ENCODE measurements around the gene OVCA2.

GRCh38 chr17:2008332-2009126, 33.3 kb upstream of the OVCA2 start:
- TF ChIP-seq, protein P1, sequence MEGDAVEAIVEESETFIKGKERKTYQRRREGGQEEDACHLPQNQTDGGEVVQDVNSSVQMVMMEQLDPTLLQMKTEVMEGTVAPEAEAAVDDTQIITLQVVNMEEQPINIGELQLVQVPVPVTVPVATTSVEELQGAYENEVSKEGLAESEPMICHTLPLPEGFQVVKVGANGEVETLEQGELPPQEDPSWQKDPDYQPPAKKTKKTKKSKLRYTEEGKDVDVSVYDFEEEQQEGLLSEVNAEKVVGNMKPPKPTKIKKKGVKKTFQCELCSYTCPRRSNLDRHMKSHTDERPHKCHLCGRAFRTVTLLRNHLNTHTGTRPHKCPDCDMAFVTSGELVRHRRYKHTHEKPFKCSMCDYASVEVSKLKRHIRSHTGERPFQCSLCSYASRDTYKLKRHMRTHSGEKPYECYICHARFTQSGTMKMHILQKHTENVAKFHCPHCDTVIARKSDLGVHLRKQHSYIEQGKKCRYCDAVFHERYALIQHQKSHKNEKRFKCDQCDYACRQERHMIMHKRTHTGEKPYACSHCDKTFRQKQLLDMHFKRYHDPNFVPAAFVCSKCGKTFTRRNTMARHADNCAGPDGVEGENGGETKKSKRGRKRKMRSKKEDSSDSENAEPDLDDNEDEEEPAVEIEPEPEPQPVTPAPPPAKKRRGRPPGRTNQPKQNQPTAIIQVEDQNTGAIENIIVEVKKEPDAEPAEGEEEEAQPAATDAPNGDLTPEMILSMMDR (IDR thresholded peaks at IDR 0.05), result no peak
- TF ChIP-seq, protein P2, sequence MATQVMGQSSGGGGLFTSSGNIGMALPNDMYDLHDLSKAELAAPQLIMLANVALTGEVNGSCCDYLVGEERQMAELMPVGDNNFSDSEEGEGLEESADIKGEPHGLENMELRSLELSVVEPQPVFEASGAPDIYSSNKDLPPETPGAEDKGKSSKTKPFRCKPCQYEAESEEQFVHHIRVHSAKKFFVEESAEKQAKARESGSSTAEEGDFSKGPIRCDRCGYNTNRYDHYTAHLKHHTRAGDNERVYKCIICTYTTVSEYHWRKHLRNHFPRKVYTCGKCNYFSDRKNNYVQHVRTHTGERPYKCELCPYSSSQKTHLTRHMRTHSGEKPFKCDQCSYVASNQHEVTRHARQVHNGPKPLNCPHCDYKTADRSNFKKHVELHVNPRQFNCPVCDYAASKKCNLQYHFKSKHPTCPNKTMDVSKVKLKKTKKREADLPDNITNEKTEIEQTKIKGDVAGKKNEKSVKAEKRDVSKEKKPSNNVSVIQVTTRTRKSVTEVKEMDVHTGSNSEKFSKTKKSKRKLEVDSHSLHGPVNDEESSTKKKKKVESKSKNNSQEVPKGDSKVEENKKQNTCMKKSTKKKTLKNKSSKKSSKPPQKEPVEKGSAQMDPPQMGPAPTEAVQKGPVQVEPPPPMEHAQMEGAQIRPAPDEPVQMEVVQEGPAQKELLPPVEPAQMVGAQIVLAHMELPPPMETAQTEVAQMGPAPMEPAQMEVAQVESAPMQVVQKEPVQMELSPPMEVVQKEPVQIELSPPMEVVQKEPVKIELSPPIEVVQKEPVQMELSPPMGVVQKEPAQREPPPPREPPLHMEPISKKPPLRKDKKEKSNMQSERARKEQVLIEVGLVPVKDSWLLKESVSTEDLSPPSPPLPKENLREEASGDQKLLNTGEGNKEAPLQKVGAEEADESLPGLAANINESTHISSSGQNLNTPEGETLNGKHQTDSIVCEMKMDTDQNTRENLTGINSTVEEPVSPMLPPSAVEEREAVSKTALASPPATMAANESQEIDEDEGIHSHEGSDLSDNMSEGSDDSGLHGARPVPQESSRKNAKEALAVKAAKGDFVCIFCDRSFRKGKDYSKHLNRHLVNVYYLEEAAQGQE (IDR thresholded peaks at IDR 0.05; ENCODE audit: low read depth, low read length), result no peak
- TF ChIP-seq TEAD4 (IDR thresholded peaks at IDR 0.05; ENCODE audit: borderline replicate concordance, insufficient read depth), result no peak
- no peak for TF ChIP-seq POLR2AphosphoS5 (IDR thresholded peaks at IDR 0.05; ENCODE audit: low read depth, low read length)
- no peak for TF ChIP-seq GABPA (IDR thresholded peaks at IDR 0.05; ENCODE audit: low read depth)
- no peak for TF ChIP-seq FOSL2 (IDR thresholded peaks at IDR 0.05; ENCODE audit: borderline replicate concordance, low read depth)
- no peak for TF ChIP-seq GATA2 (CRISPR knock-in tag; IDR thresholded peaks at IDR 0.05)
- TF ChIP-seq USF1 (IDR thresholded peaks at IDR 0.05; ENCODE audit: borderline replicate concordance, low read depth), result no peak
- TF ChIP-seq, protein P3, sequence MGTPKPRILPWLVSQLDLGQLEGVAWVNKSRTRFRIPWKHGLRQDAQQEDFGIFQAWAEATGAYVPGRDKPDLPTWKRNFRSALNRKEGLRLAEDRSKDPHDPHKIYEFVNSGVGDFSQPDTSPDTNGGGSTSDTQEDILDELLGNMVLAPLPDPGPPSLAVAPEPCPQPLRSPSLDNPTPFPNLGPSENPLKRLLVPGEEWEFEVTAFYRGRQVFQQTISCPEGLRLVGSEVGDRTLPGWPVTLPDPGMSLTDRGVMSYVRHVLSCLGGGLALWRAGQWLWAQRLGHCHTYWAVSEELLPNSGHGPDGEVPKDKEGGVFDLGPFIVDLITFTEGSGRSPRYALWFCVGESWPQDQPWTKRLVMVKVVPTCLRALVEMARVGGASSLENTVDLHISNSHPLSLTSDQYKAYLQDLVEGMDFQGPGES (IDR thresholded peaks at IDR 0.05; ENCODE audit: low read depth, low read length), result no peak
- no peak for TF ChIP-seq MAX (IDR thresholded peaks at IDR 0.05; ENCODE audit: low read depth)

Data from SK-N-SH (cell line).